ENCODE measurements around the gene CDC42EP1.
A peak's percentile ranks its signal among the peaks of the same experiment; 100 is the strongest.
"Not testable (repeated sequence)": the region's sequence is repeated elsewhere in the genome, so short reads cannot be mapped to it uniquely, and the experiment has no call there.

CDC42EP1 gene

GRCh38 chr22:37569921-37570660, 9.8 kb downstream of the CDC42EP1 start:
- DNase-seq = no peak
- in situ Hi-C loops (cut with MboI; ENCODE audit: low pct_unique_long_range_greater_than_20kb, low sequenced_read_pairs) = no loop called here

DNA sequence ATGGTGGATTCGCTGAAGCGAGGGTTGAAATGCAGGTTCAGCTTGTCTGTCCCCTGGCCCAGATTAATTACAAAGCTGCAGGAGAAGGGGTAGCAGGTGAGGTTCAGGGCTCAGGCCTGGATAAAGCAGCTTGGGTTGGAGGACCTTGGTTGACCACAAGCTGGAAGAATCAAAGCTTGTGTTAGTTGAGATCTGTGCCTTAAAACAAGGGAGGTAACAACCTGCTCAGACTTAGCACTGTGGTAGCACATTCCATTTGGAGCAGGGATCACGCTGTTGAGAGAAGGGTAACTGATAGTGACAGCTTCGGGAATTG, 10.3 kb downstream of the CDC42EP1 start:
- in situ Hi-C loops (cut with MboI; ENCODE audit: low pct_unique_long_range_greater_than_20kb, low sequenced_read_pairs) = no loop called here
- DNase-seq = no peak

GRCh38 chr22:37571258-37571991, 11.1 kb downstream of the CDC42EP1 start:
- in situ Hi-C loops (cut with MboI; ENCODE audit: low pct_unique_long_range_greater_than_20kb, low sequenced_read_pairs) = no loop called here
- no peak for DNase-seq

GRCh38 chr22:37571992-37572373, 11.7 kb downstream of the CDC42EP1 start:
- in situ Hi-C loops (cut with MboI; ENCODE audit: low pct_unique_long_range_greater_than_20kb, low sequenced_read_pairs) = no loop called here

GRCh38 chr22:37575490-37576003, 15.3 kb downstream of the CDC42EP1 start:
- DNase-seq = no peak
- in situ Hi-C loops (cut with MboI; ENCODE audit: low pct_unique_long_range_greater_than_20kb, low sequenced_read_pairs) = no loop called here

More at GRCh38 chr22:37571992-37572373, 11.7 kb downstream of the CDC42EP1 start:
- no peak for DNase-seq

DNA sequence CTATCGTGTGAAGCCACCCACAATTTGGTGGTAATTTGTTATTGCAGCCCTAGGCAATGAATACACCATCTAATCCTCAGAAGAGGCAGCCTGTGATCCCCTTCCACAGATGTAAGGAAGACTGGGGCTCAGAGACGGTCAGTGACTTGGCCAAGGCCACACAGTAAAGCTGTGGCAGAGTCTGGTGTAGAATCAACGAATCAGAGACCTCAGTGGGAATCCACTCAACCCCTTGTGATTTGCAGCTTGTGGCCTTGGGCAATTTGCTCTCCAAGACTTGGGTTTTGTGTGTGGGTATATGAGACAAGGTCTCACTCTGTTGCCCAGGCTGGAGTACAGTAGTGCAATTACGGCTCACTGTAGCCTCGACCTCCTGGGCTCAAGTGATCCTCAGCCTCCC, 17.7 kb downstream of the CDC42EP1 start:
- DNase-seq = no peak
- in situ Hi-C loops (cut with MboI; ENCODE audit: low pct_unique_long_range_greater_than_20kb, low sequenced_read_pairs) = no loop called here

- in situ Hi-C loops (cut with MboI; ENCODE audit: low pct_unique_long_range_greater_than_20kb, low sequenced_read_pairs) = no loop called here
- DNase-seq = no peak
Observed at GRCh38 chr22:37581504-37581903, 21.2 kb downstream of the CDC42EP1 start.

DNA sequence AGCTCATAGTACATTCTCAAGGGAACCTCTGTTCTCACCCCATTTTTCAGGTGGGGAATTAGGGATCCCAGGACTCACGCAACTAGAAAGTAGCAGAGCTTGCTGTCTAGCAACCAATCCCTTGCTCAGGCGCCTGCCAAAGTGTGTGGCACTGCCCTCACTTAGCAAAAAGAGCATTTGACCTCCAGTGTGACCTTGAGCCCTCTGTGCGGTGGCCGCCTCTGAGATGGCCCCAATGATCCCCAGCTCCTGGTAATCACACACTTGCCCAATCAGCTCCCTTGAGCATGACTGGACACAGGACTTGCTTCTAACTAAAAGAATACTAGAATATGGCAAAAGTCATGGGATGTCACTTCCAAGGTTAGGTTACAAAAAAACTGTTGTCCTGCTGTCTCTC, 22.2 kb downstream of the CDC42EP1 start:
- no peak for DNase-seq
- in situ Hi-C loops (cut with MboI; ENCODE audit: low pct_unique_long_range_greater_than_20kb, low sequenced_read_pairs) = no loop called here

GRCh38 chr22:37588546-37589215, 28.4 kb downstream of the CDC42EP1 start:
- in situ Hi-C loops (cut with MboI; ENCODE audit: low pct_unique_long_range_greater_than_20kb, low sequenced_read_pairs) = no loop called here
- no peak for DNase-seq

GRCh38 chr22:37589636-37590035, 29.4 kb downstream of the CDC42EP1 start:
- DNase-seq = no peak
- in situ Hi-C loops (cut with MboI; ENCODE audit: low pct_unique_long_range_greater_than_20kb, low sequenced_read_pairs) = no loop called here

GRCh38 chr22:37591081-37591480, 30.8 kb downstream of the CDC42EP1 start:
- DNase-seq; in situ Hi-C loops (cut with MboI; ENCODE audit: low pct_unique_long_range_greater_than_20kb, low sequenced_read_pairs): not testable (repeated sequence)

DNA sequence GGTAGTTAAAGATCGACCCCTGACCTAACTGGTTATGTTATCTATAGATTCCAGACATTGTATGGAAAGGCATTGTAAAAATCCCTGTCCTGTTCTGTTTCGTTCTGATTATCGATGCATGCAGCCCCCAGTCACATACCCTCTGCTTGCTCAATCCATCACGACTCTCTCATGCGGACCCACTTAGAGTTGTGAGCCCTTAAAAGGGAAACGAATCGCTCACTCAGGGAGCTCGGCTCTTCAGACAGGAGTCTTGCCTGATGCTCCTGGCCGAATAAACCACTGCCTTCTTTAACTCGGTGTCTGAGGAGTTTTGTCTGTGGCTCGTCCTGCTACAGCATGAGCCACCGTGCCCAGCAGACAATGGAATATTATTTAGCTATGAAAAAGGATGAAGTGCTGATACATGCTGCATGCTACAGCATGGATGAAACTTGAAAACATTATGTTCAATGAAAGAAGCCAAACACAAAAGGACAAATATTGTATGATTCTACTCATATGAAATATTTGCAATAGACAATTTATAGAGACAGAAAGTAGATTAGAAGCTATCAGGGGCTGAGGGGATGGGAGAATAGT, 31.6 kb downstream of the CDC42EP1 start:
- in situ Hi-C loops (cut with MboI; ENCODE audit: low pct_unique_long_range_greater_than_20kb, low sequenced_read_pairs) = no loop called here
- DNase-seq = no peak

- in situ Hi-C loops (cut with MboI; ENCODE audit: low pct_unique_long_range_greater_than_20kb, low sequenced_read_pairs) = no loop called here
- no peak for DNase-seq
Observed at GRCh38 chr22:37594237-37594636, 34.0 kb downstream of the CDC42EP1 start.

DNA sequence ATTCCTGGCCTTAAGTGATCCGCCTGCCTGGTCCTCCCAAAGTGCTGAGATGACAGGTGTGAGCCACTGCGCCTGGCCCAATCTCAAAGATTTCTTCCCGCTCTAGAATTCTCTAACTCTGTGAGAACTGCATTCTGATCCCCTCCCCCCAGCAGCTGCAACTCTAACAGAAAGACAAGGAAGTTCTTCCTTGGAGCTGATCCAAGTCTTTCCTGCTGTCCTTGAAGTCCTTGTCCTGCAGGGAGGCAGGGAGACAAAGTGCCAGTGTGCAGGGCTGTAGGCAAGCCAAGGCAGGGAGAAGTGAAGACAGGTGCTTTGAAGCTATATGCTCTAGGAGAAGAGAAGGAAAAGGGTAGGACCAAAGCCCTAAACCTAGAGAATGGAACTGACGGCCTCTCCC, 38.9 kb downstream of the CDC42EP1 start:
- in situ Hi-C loops (cut with MboI; ENCODE audit: low pct_unique_long_range_greater_than_20kb, low sequenced_read_pairs) = no loop called here

GRCh38 chr22:37601203-37601539, 40.9 kb downstream of the CDC42EP1 start:
- in situ Hi-C loops (cut with MboI; ENCODE audit: low pct_unique_long_range_greater_than_20kb, low sequenced_read_pairs) = no loop called here
- no peak for DNase-seq

More for the DNA sequence above, 38.9 kb downstream of the CDC42EP1 start:
- no peak for DNase-seq

DNA sequence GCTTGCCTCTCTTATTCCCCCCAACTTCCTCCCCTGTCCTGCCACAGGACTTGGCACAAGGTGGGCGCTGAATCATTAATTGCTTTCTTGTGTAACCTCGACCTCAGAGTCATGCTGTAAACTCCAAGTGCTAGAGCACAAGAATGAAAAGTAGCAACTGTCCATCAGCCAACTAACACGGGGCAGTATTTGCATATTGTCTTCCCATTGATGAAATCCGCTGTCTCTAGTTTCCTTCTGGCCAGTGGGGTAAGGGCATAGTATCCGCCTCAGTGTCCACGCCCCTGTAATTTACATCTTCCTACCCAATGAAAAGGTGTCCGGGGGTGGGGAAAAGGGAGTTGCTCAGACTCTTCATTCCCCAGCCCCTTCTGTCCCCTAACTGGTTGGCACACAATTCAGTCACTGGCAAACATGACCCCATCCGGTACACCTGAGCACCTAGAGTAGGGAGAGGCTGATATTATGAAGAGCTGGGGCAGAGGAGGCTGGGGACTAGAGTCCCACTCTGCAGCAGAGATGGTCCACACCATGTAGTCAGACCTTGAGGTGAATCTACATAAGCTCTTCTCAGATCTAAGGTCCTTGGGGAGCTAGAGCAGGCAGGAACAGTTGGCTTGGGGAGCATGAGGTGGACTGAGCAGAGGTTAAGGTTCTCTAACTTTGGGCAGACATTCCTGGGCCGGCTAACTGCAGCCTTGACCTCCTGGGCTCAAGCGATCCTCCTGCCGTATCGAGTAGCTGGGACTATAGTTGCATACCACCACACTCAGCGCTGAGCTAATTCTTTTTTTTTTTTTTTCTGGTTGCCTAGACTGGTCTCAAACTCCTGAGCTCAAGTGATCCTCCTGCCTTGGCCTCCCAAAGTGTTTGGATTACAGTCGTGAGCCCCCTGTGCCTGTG, 41.5 kb downstream of the CDC42EP1 start:
- in situ Hi-C loops (cut with MboI; ENCODE audit: low pct_unique_long_range_greater_than_20kb, low sequenced_read_pairs) = no loop called here
- peak; percentile 69 for DNase-seq

DNA sequence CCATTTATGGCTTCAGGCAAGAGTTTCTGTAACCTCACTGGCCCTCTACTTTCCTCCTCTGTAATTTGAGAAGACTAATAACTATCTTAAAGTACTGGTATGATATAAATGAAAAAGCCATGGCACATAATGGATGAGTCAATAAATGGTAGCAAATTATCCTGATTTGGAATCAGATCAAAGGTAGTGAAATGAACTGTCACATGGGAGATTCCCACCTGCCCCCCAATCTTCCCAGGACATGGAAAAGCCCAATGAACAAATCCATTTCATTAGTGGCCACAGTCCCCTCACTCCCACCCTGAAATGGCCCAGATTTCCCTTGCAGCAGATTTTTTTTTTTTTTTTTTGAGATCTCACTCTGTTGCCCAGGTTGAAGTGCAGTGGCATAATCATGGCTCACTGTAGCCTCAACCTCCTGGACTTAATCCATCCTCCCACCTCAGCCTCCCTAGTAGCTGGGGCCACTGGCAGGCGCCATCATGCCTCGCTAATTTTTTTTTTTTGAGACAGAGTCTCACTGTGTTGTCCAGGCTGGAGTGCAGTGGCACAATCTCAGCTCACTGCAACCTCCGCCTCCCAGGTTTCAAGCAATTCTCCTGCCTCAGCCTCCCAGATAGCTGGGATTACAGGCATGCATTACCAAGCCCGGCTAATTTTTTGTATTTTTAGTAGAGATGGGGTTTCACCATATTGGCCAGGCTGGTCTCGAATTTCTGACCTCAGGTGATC, 42.4 kb downstream of the CDC42EP1 start:
- DNase-seq; in situ Hi-C loops (cut with MboI; ENCODE audit: low pct_unique_long_range_greater_than_20kb, low sequenced_read_pairs): not testable (repeated sequence)

DNA sequence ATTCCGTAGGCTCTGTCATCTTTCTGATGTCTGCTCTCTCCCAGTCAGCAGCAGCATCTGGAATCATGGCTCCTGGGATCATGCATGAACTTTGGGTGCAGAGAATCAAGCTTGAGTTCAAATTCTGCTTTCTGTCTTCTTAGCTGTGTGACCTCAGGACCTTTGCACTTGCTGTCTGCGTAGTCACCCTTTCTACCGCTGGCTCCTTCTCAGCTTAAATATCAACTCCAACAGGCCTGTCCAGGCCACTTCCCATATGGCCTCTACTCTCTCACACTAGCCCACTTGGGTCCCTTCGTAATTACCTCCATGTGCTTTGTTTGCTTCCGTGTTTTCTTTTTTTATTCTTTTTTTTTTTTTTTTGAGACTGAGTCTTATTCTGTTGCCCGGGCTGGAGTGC, 43.8 kb downstream of the CDC42EP1 start:
- in situ Hi-C loops (cut with MboI; ENCODE audit: low pct_unique_long_range_greater_than_20kb, low sequenced_read_pairs) = no loop called here
- no peak for DNase-seq

All from KBM-7 (cell line).